ENCODE results near the gene LPP.

DNA sequence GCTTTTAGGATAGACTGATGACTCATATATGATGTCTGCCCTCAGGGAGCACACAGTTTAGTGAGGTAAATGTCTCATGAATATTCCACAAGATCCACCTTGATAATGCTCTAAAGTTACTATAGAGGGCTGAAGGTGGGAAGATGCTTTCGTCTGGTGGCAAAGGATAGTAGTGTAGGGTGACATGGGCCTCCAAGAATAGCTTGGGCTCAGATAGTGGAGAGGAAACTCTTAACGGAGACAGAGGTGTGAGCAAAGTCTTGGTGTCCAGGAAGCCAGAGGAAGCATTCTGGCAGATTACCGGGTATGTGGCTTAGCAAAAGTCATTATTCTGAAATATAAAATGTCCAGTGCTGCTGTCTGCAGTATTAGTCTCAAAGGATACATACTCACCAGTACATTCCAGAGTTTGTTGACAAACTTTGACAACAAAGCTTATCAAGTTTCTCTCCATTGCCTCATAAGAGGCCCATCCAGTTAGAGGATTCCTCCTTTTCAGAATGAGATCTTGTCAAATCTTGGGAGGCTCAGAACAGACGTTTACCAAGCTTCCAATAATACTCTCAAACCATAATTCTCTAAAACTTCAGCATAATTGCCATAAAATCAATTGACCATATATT is 316.7 kb downstream of the LPP start:
- TF ChIP-seq POLR2A (IDR thresholded peaks at IDR 0.05; ENCODE audit: low read depth, low read length) (no peak), CEBPB (IDR thresholded peaks at IDR 0.05; ENCODE audit: low read depth, low read length) (no peak), CTCF (conservative IDR thresholded peaks at IDR 0.05; ENCODE audit: low read depth, low read length) (no peak), RAD21 (IDR thresholded peaks at IDR 0.05; ENCODE audit: low read length) (no peak), RCOR1 (IDR thresholded peaks at IDR 0.05; ENCODE audit: insufficient replicate concordance, low read length) (no peak), CHD1 (IDR thresholded peaks at IDR 0.05; ENCODE audit: low read depth, low read length) (no peak), SMC3 (IDR thresholded peaks at IDR 0.05; ENCODE audit: low read depth, low read length) (no peak), RFX5 (IDR thresholded peaks at IDR 0.05; ENCODE audit: low read depth, low read length) (no peak), FOS (IDR thresholded peaks at IDR 0.05; ENCODE audit: low read depth, low read length) (no peak)
